ENCODE measurements around the gene SOX8.

SOX8 gene

DNA sequence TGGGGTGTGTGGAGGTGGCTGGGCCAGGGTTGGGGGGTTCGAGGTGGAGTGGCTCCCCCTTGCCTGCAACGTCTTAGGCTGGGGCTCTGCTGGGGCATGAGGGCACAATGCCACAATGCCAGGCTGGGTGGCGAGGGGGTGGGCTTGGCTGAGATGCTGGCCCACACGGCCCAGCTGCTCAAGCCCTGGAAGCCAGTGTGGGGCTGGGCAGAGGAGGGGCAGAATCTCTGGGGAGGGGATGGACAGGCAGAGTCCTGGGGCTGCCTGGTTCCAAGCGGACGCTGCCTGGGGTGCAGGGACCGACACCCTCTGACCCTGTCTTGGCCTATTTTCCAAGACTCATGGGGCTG lies 53.5 kb downstream of the SOX8 start:
- Histone ChIP-seq H3K9me3 (ENCODE audit: low read length) (peaks cover 4% of the 10 kb centered on the region), H3K36me3 (ENCODE audit: insufficient read depth, low read length) (no peaks in the 10 kb centered on the region), H3K4me3 (ENCODE audit: low read length) (no peak overlapping the region), H3K4me1 (ENCODE audit: insufficient read depth, low read length) (no peaks in the 10 kb centered on the region), H2AFZ (ENCODE audit: low read depth, low read length) (no peak overlapping the region), H3K27me3 (ENCODE audit: insufficient read depth, low read length) (no peaks in the 10 kb centered on the region)

DNA sequence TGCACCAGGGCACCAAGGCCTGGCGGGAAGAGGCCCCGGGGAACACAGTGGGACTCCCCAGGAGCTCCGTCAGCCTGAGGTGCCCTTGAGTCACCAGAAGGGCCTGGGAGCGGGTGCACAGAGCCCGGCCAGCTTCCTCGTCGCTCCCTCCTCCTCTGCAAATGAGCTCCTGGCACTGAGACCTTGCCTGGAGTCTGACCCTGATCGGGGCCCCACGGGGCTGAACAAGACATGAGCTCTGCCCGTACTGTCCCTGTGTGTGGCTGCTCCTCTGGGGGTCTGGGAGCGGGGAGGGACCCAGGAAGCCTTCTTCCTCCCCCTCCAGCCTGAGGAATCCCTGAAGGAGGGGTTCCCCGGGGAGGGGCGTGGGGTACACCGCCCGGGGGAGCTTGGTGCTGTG lies 54.6 kb downstream of the SOX8 start:
- Histone ChIP-seq H3K4me3 (ENCODE audit: low read length) (no peak overlapping the region), H3K36me3 (ENCODE audit: insufficient read depth, low read length) (no peaks in the 10 kb centered on the region), H3K27me3 (ENCODE audit: insufficient read depth, low read length) (no peaks in the 10 kb centered on the region)

More for the DNA sequence above, 54.6 kb downstream of the SOX8 start:
- Histone ChIP-seq H3K4me1 (ENCODE audit: insufficient read depth, low read length) (no peaks in the 10 kb centered on the region), H2AFZ (ENCODE audit: low read depth, low read length) (no peak overlapping the region), H3K9me3 (ENCODE audit: low read length) (peaks cover 4% of the 10 kb centered on the region)

All from neuron (in vitro differentiated cells).